Liver (tissue), 3 donors: ENCODE results near the gene TUBA4A.

Experiments used
- ATF3 ChIP-seq: IDR thresholded peaks from 2 replicates; pipeline ENCODE4 v1.6.1; 2016; ENCODE audit warnings: antibody characterized with exemption
- CTCF ChIP-seq: fragments of 150-350 bp; IDR thresholded peaks from 2 replicates; pipeline ENCODE4 v1.5.1; 2017; ENCODE audit warnings: improper control_type of control experiment, low read depth, low read length; ENCODE audit not compliant: missing input control
- MAX ChIP-seq: IDR thresholded peaks from 2 replicates; pipeline ENCODE4 v1.6.1; 2016; ENCODE audit warnings: antibody characterized with exemption
- TAF1 ChIP-seq: conservative IDR thresholded peaks from 2 replicates; pipeline ENCODE4 v1.6.1; 2016; ENCODE audit warnings: antibody characterized with exemption, mild to moderate bottlenecking
- donor health status: healthy.
- donor health status: healthy.

- TF ChIP-seq CTCF (no peak), ATF3 (no peak), MAX (no peak), TAF1 (no peak)
Observed at GRCh38 chr2:219302412-219302968, 48.8 kb upstream of the TUBA4A start.
